GM23338 (cell line): Measurements from ENCODE around the gene RGL3. TPM values are rescaled to one million over a fixed set of nuclear protein-coding genes. Genes with fewer than 3 reads are reported as not detected.

Experiments used
- ATAC-seq: fragments of 200-7000 bp; cut with Tn5 transposase; 3 replicates; pipeline ENCODE4 v1.9.1; 2020
- DNase-seq: peaks from one replicate; pipeline ENCODE4 v3.0.0-alpha.2; 2015; ENCODE audit warnings: low spot score
- H2AFZ ChIP-seq: fragments of 200-600 bp; sonication (generic); 2 replicates; pipeline ENCODE4 v1.8.0; 2016; ENCODE audit warnings: antibody characterized with exemption, mild to moderate bottlenecking, moderate library complexity
- H3F3A ChIP-seq: fragments of 200-600 bp; sonication (generic); replicated peaks from 2 replicates; pipeline ENCODE4 v1.8.0; 2017; ENCODE audit warnings: antibody characterized with exemption, mixed run types, low read depth
- H3K27ac ChIP-seq: fragments of 200-600 bp; sonication (generic); 2 replicates; pipeline ENCODE4 v1.6.1; 2016; ENCODE audit warnings: low read depth
- H3K27me3 ChIP-seq: fragments of 200-600 bp; sonication (generic); 2 replicates; pipeline ENCODE4 v1.8.0; 2016; ENCODE audit warnings: mild to moderate bottlenecking, mixed run types, moderate library complexity; ENCODE audit not compliant: insufficient read depth
- H3K36me3 ChIP-seq: fragments of 200-600 bp; sonication (generic); 2 replicates; pipeline ENCODE4 v1.8.0; 2016; ENCODE audit warnings: mild to moderate bottlenecking; ENCODE audit not compliant: insufficient read depth
- H3K4me1 ChIP-seq: fragments of 200-600 bp; sonication (generic); 2 replicates; pipeline ENCODE4 v1.8.0; 2016; ENCODE audit warnings: mild to moderate bottlenecking, moderate library complexity; ENCODE audit not compliant: insufficient read depth
- H3K4me2 ChIP-seq: fragments of 200-600 bp; sonication (generic); 2 replicates; pipeline ENCODE4 v1.7.1; 2017; ENCODE audit warnings: mixed run types
- H3K4me3 ChIP-seq: fragments of 200-600 bp; sonication (generic); 2 replicates; pipeline ENCODE4 v1.6.1; 2016; ENCODE audit warnings: mixed run types
- H3K79me2 ChIP-seq: fragments of 200-600 bp; sonication (generic); replicated peaks from 2 replicates; pipeline ENCODE4 v1.8.0; 2017; ENCODE audit warnings: mild to moderate bottlenecking; ENCODE audit not compliant: insufficient read depth
- H3K9me2 ChIP-seq: fragments of 200-600 bp; sonication (generic); 2 replicates; pipeline ENCODE4 v1.8.0; 2017; ENCODE audit not compliant: insufficient read depth
- H4K20me1 ChIP-seq: fragments of 200-600 bp; sonication (generic); replicated peaks from 2 replicates; pipeline ENCODE4 v1.8.0; 2017; ENCODE audit warnings: mild to moderate bottlenecking; ENCODE audit not compliant: insufficient read depth
- H3K27ac Mint-ChIP-seq: 2 replicates; pipeline ENCODE4 v1.8.0; 2020; ENCODE audit warnings: inconsistent platforms, mild to moderate bottlenecking, moderate library complexity, mixed read lengths
- H3K27me3 Mint-ChIP-seq: 3 replicates; pipeline ENCODE4 v1.8.0; 2022; ENCODE audit warnings: low read depth, mild to moderate bottlenecking, moderate library complexity, mixed read lengths, inconsistent platforms; ENCODE audit not compliant: insufficient read depth, poor library complexity
- H3K36me3 Mint-ChIP-seq: 3 replicates; pipeline ENCODE4 v1.8.0; 2021; ENCODE audit warnings: low read depth, mild to moderate bottlenecking, inconsistent platforms, moderate library complexity, mixed read lengths
- H3K4me1 Mint-ChIP-seq: 3 replicates; pipeline ENCODE4 v1.8.0; 2020; ENCODE audit warnings: mild to moderate bottlenecking, inconsistent platforms, mixed read lengths
- H3K4me3 Mint-ChIP-seq: 3 replicates; pipeline ENCODE4 v1.8.0; 2021; ENCODE audit warnings: moderate library complexity, mild to moderate bottlenecking, inconsistent platforms, mixed read lengths
- H3K9me3 Mint-ChIP-seq: 3 replicates; pipeline ENCODE4 v1.8.0; 2020; ENCODE audit warnings: moderate library complexity, mild to moderate bottlenecking, inconsistent platforms, mixed read lengths
- CREB1 ChIP-seq: fragments of 250-450 bp; sonication (Bioruptor Pico); IDR thresholded peaks from 2 replicates; pipeline ENCODE4 v1.5.0; 2020; ENCODE audit warnings: low read depth, mild to moderate bottlenecking, moderate library complexity
- EZH2 ChIP-seq: fragments of 200-600 bp; sonication (generic); IDR thresholded peaks from one replicate; pipeline ENCODE4 v1.8.0; 2017; ENCODE audit warnings: antibody characterized with exemption, mild to moderate bottlenecking, low read depth; ENCODE audit not compliant: unreplicated experiment
- EZH2phosphoT487 ChIP-seq: fragments of 200-600 bp; sonication (generic); IDR thresholded peaks from one replicate; pipeline ENCODE4 v1.8.1; 2018; ENCODE audit warnings: antibody characterized with exemption; ENCODE audit not compliant: unreplicated experiment
- JUNB ChIP-seq: IDR thresholded peaks from one replicate; pipeline ENCODE4 v1.6.1; 2016; ENCODE audit warnings: antibody characterized with exemption; ENCODE audit not compliant: unreplicated experiment
- NANOG ChIP-seq: IDR thresholded peaks from 2 replicates; pipeline ENCODE4 v1.6.1; 2016; ENCODE audit warnings: antibody characterized with exemption, borderline replicate concordance
- POLR2AphosphoS5 ChIP-seq: IDR thresholded peaks from 2 replicates; pipeline ENCODE4 v1.6.1; 2016; ENCODE audit warnings: antibody characterized with exemption, low read depth
- STAT1 ChIP-seq: IDR thresholded peaks from one replicate; pipeline ENCODE4 v1.6.1; 2016; ENCODE audit warnings: antibody characterized with exemption; ENCODE audit not compliant: unreplicated experiment
- ZNF114 ChIP-seq: fragments of 250-450 bp; sonication (Bioruptor Pico); IDR thresholded peaks from 2 replicates; pipeline ENCODE4 v1.5.0; 2020; ENCODE audit warnings: mild to moderate bottlenecking, moderate library complexity
- ZNF331 ChIP-seq: fragments of 250-450 bp; sonication (Bioruptor Pico); IDR thresholded peaks from 2 replicates; pipeline ENCODE4 v1.5.0; 2020; ENCODE audit warnings: low read depth, mild to moderate bottlenecking, moderate library complexity
- polyA plus RNA-seq: library from polyadenylated mRNA; unstranded; fragments of >200 nt; fragmentation: Nextera tagmentation; extraction: Ambion mirVana; gene quantifications from 2 replicates; pipeline ENCODE4 v1.2.1, GENCODE V29; 2016
- total RNA-seq: library from RNA; depleted of rRNA; stranded (reverse); fragments of >200 nt; shearing (Covaris generic); gene quantifications from 2 replicates; pipeline ENCODE4 v1.2.3, GENCODE V29; 2014
- TF ChIP-seq, protein P1 (sequence below): IDR thresholded peaks from 2 replicates; pipeline ENCODE4 v1.6.1; 2016; ENCODE audit warnings: antibody characterized with exemption
- TF ChIP-seq, protein P2 (sequence below): fragments of 250-450 bp; sonication (Bioruptor Pico); IDR thresholded peaks from 2 replicates; pipeline ENCODE4 v1.5.0; 2020; ENCODE audit warnings: mild to moderate bottlenecking, moderate library complexity

RGL3 gene
- total and polyA plus RNA-seq, 2 experiments from 2014 or later: 48.8 to 49.4 TPM

DNA sequence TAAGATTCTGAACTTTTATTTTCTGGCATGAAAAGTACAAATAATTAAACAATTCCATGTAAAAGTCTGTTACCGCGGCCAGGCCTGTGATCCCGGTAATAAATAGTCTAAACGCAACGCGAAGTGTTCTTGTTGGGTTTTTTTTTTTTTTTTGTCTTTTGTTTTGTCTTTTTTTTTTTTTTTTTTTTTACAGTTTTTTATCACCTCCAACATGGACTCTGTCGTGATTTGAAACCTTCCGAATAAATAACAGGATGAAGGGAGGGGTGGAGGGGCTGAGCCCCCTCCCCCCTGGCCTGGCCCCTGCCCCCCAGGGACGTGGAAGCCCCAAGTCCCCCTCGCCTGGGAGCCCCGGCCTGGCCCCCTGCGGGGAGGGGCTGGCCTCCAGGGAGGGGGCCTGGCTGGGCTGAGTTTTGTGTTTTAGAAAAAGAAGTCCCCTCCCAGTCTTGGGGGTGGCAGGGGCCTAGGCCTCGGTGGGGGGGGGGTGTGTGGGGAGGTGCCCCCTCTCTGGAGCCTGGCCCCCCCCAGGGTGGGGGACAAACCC lies 32.3 kb upstream of the RGL3 start (continued):
- TF ChIP-seq STAT1 (no peak), NANOG (no peak), CREB1 (CRISPR knock-in tag) (no peak), EZH2 (no peak), EZH2phosphoT487 (no peak)
- TF ChIP-seq, protein P1, sequence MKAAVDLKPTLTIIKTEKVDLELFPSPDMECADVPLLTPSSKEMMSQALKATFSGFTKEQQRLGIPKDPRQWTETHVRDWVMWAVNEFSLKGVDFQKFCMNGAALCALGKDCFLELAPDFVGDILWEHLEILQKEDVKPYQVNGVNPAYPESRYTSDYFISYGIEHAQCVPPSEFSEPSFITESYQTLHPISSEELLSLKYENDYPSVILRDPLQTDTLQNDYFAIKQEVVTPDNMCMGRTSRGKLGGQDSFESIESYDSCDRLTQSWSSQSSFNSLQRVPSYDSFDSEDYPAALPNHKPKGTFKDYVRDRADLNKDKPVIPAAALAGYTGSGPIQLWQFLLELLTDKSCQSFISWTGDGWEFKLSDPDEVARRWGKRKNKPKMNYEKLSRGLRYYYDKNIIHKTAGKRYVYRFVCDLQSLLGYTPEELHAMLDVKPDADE: no peak

DNA sequence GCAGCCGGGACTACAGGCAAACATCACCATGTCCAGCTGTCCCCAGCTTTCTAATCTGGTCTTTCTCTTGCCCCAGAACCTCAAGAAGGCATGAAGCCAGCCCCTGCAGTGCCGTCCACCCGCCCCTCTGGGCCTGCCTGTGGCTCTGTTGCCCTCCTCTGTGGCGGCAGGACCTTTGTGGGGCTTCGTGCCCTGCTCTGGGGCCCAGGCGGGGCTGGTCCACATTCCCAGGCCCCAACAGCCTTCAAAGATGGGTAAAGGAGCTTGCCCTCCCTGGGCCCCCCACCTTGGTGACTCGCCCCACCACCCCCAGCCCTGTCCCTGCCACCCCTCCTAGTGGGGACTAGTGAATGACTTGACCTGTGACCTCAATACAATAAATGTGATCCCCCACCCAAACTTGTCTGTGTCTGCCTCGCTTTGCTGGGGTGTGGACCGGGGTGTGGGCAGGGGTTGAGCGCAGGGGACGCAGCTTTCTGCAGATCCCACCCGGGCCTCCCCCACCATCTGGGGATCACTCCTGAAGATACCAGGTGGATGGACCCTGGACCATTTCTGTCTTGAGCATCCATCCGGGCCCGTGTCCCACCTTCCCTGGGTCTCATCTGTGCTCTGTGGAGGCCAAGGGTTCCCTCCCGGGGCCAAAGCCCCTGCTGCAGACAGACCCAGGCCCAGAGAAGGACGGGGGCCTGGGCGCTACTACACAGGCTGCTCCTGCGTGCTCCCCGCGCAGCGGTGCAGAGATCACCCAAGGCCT lies 31.6 kb upstream of the RGL3 start:
- Histone ChIP-seq H4K20me1 (no peaks in the 10 kb centered on the region), H3F3A (0 out of 2 replicates have a peak, but pooled peaks cover 9% of the 10 kb centered on the region), H3K4me3 (no peak overlapping the region), H3K4me2 (peak overlapping the region; percentile 55), H3K9me2 (no peaks in the 10 kb centered on the region), H3K36me3 (no peaks in the 10 kb centered on the region; the same call in 1 of the 2 replicates), H3K27me3 (no peaks in the 10 kb centered on the region), H3K4me1 (peaks cover 31% of the 10 kb centered on the region), H3K79me2 (no peaks in the 10 kb centered on the region), H3K27ac (peak overlapping the region; percentile 74; the same call in 1 of the 2 replicates), H2AFZ (no peak overlapping the region)
- Mint-ChIP-seq H3K27ac (0 out of 2 replicates have a peak overlapping the region, but pooled peaks have one; percentile 52), H3K4me3 (no peak overlapping the region), H3K9me3 (no peaks in the 10 kb centered on the region; the same call in 2 of the 3 replicates), H3K36me3 (peaks cover 23% of the 10 kb centered on the region), H3K4me1 (peaks cover 25% of the 10 kb centered on the region), H3K27me3 (peaks cover 12% of the 10 kb centered on the region)
- DNase-seq (no peak), ATAC-seq (peak; percentile 9)
- TF ChIP-seq NANOG (no peak), EZH2 (no peak), POLR2AphosphoS5 (no peak; the same call in 1 of the 2 replicates), CREB1 (CRISPR knock-in tag) (no peak), STAT1 (no peak), EZH2phosphoT487 (no peak), ZNF114 (no peak), ZNF331 (CRISPR knock-in tag) (no peak), JUNB (no peak)
- TF ChIP-seq, protein P2, sequence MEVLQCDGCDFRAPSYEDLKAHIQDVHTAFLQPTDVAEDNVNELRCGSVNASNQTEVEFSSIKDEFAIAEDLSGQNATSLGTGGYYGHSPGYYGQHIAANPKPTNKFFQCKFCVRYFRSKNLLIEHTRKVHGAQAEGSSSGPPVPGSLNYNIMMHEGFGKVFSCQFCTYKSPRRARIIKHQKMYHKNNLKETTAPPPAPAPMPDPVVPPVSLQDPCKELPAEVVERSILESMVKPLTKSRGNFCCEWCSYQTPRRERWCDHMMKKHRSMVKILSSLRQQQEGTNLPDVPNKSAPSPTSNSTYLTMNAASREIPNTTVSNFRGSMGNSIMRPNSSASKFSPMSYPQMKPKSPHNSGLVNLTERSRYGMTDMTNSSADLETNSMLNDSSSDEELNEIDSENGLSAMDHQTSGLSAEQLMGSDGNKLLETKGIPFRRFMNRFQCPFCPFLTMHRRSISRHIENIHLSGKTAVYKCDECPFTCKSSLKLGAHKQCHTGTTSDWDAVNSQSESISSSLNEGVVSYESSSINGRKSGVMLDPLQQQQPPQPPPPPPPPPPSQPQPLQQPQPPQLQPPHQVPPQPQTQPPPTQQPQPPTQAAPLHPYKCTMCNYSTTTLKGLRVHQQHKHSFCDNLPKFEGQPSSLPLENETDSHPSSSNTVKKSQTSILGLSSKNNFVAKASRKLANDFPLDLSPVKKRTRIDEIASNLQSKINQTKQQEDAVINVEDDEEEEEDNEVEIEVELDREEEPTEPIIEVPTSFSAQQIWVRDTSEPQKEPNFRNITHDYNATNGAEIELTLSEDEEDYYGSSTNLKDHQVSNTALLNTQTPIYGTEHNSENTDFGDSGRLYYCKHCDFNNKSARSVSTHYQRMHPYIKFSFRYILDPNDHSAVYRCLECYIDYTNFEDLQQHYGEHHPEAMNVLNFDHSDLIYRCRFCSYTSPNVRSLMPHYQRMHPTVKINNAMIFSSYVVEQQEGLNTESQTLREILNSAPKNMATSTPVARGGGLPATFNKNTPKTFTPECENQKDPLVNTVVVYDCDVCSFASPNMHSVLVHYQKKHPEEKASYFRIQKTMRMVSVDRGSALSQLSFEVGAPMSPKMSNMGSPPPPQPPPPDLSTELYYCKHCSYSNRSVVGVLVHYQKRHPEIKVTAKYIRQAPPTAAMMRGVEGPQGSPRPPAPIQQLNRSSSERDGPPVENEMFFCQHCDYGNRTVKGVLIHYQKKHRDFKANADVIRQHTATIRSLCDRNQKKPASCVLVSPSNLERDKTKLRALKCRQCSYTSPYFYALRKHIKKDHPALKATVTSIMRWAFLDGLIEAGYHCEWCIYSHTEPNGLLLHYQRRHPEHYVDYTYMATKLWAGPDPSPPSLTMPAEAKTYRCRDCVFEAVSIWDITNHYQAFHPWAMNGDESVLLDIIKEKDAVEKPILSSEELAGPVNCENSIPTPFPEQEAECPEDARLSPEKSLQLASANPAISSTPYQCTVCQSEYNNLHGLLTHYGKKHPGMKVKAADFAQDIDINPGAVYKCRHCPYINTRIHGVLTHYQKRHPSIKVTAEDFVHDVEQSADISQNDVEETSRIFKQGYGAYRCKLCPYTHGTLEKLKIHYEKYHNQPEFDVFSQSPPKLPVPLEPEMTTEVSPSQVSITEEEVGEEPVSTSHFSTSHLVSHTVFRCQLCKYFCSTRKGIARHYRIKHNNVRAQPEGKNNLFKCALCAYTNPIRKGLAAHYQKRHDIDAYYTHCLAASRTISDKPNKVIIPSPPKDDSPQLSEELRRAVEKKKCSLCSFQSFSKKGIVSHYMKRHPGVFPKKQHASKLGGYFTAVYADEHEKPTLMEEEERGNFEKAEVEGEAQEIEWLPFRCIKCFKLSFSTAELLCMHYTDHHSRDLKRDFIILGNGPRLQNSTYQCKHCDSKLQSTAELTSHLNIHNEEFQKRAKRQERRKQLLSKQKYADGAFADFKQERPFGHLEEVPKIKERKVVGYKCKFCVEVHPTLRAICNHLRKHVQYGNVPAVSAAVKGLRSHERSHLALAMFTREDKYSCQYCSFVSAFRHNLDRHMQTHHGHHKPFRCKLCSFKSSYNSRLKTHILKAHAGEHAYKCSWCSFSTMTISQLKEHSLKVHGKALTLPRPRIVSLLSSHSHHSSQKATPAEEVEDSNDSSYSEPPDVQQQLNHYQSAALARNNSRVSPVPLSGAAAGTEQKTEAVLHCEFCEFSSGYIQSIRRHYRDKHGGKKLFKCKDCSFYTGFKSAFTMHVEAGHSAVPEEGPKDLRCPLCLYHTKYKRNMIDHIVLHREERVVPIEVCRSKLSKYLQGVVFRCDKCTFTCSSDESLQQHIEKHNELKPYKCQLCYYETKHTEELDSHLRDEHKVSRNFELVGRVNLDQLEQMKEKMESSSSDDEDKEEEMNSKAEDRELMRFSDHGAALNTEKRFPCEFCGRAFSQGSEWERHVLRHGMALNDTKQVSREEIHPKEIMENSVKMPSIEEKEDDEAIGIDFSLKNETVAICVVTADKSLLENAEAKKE: no peak
- TF ChIP-seq, protein P1: no peak
